ENCODE measurements around the gene UBE2QL1. TPM values are rescaled to one million over a fixed set of nuclear protein-coding genes. Genes with fewer than 3 reads are reported as not detected.

The UBE2QL1 gene
- total and polyA plus RNA-seq, 5 donors = 5.5 to 16.7 (median 13.5) TPM

- no peaks in the 10 kb centered on the region for H3K27me3 ChIP-seq (ENCODE audit: control insufficient read depth, insufficient read depth)
- intact Hi-C loops (cut with DNase I) = no loop called here
- no peak overlapping the region for H3K27ac ChIP-seq (ENCODE audit: low read length)
- no peaks in the 10 kb centered on the region for H3K9me3 ChIP-seq (ENCODE audit: control insufficient read depth, low read length)
- 43% methylated on average over 3 of the region's 3 CpGs for WGBS
- DNase-seq = no peak
- no peak overlapping the region for H3K4me3 ChIP-seq (ENCODE audit: low read length)
- peaks cover 2% of the 10 kb centered on the region for H3K4me1 ChIP-seq (ENCODE audit: control insufficient read depth, insufficient read depth, low read length)
- no peak for ATAC-seq
These were observed 42.0 kb downstream of the UBE2QL1 start for GRCh38 chr5:6490693-6491092.

- DNase-seq (no peak), ATAC-seq (no peak)
- Histone ChIP-seq H3K27me3 (ENCODE audit: control insufficient read depth, insufficient read depth) (no peaks in the 10 kb centered on the region), H3K4me3 (ENCODE audit: low read length) (no peak overlapping the region), H3K4me1 (ENCODE audit: control insufficient read depth, insufficient read depth, low read length) (peaks cover 2% of the 10 kb centered on the region), H3K27ac (ENCODE audit: low read length) (no peak overlapping the region), H3K9me3 (ENCODE audit: control insufficient read depth, low read length) (no peaks in the 10 kb centered on the region)
- 77% methylated on average over 32 of the region's 32 CpGs for WGBS
- intact Hi-C loops (cut with DNase I) = no loop called here
These were observed 42.7 kb downstream of the UBE2QL1 start for GRCh38 chr5:6491196-6491918.

- intact Hi-C loops (cut with DNase I) = no loop called here
- Histone ChIP-seq H3K27me3 (ENCODE audit: control insufficient read depth, insufficient read depth) (no peaks in the 10 kb centered on the region), H3K4me1 (ENCODE audit: control insufficient read depth, insufficient read depth, low read length) (peaks cover 2% of the 10 kb centered on the region), H3K9me3 (ENCODE audit: control insufficient read depth, low read length) (no peaks in the 10 kb centered on the region), H3K4me3 (ENCODE audit: low read length) (no peak overlapping the region), H3K27ac (ENCODE audit: low read length) (no peak overlapping the region)
- DNase-seq (no peak), ATAC-seq (no peak)
- WGBS = 87% methylated on average over 13 of the region's 13 CpGs
These were observed 43.2 kb downstream of the UBE2QL1 start for GRCh38 chr5:6491919-6492290.

- WGBS = 84% methylated on average over 4 of the region's 4 CpGs
- no peak overlapping the region for H3K27ac ChIP-seq (ENCODE audit: low read length)
- intact Hi-C loops (cut with DNase I) = no loop called here
- no peaks in the 10 kb centered on the region for H3K9me3 ChIP-seq (ENCODE audit: control insufficient read depth, low read length)
- no peak overlapping the region for H3K4me3 ChIP-seq (ENCODE audit: low read length)
- DNase-seq (no peak), ATAC-seq (no peak)
- no peaks in the 10 kb centered on the region for H3K4me1 ChIP-seq (ENCODE audit: control insufficient read depth, insufficient read depth, low read length)
- no peaks in the 10 kb centered on the region for H3K27me3 ChIP-seq (ENCODE audit: control insufficient read depth, insufficient read depth)
These were observed 44.3 kb downstream of the UBE2QL1 start for GRCh38 chr5:6492934-6493333.

- intact Hi-C loops (cut with DNase I) = no loop called here
- no peaks in the 10 kb centered on the region for H3K27me3 ChIP-seq (ENCODE audit: control insufficient read depth, insufficient read depth)
- no peaks in the 10 kb centered on the region for H3K9me3 ChIP-seq (ENCODE audit: control insufficient read depth, low read length)
- DNase-seq = no peak
- H3K4me3 ChIP-seq (ENCODE audit: low read length) = no peak overlapping the region
- whole genome bisulfite sequencing = 95% methylated on average over 9 of the region's 9 CpGs
- H3K27ac ChIP-seq (ENCODE audit: low read length) = no peak overlapping the region
- H3K4me1 ChIP-seq (ENCODE audit: control insufficient read depth, insufficient read depth, low read length) = no peaks in the 10 kb centered on the region
- ATAC-seq = no peak
These were observed 45.2 kb downstream of the UBE2QL1 start for GRCh38 chr5:6493681-6494454.

GRCh38 chr5:6494939-6495338, 46.3 kb downstream of the UBE2QL1 start:
- no peaks in the 10 kb centered on the region for H3K9me3 ChIP-seq (ENCODE audit: control insufficient read depth, low read length)
- no peak overlapping the region for H3K27ac ChIP-seq (ENCODE audit: low read length)
- H3K4me3 ChIP-seq (ENCODE audit: low read length) = no peak overlapping the region
- ATAC-seq (no peak), DNase-seq (no peak)
- intact Hi-C loops (cut with DNase I) = no loop called here
- no peaks in the 10 kb centered on the region for H3K27me3 ChIP-seq (ENCODE audit: control insufficient read depth, insufficient read depth)
- 81% methylated on average over 5 of the region's 5 CpGs for WGBS
- no peaks in the 10 kb centered on the region for H3K4me1 ChIP-seq (ENCODE audit: control insufficient read depth, insufficient read depth, low read length)

GRCh38 chr5:6495433-6496206, 47.0 kb downstream of the UBE2QL1 start:
- no peak for ATAC-seq

GRCh38 chr5:6496207-6496584, 47.5 kb downstream of the UBE2QL1 start:
- Histone ChIP-seq H3K27ac (ENCODE audit: low read length) (no peak overlapping the region), H3K27me3 (ENCODE audit: control insufficient read depth, insufficient read depth) (no peaks in the 10 kb centered on the region), H3K4me1 (ENCODE audit: control insufficient read depth, insufficient read depth, low read length) (no peaks in the 10 kb centered on the region), H3K4me3 (ENCODE audit: low read length) (no peak overlapping the region), H3K9me3 (ENCODE audit: control insufficient read depth, low read length) (no peaks in the 10 kb centered on the region)
- no peak for DNase-seq
- ATAC-seq = no peak
- WGBS = 77% methylated on average over 5 of the region's 5 CpGs
- intact Hi-C loops (cut with DNase I) = no loop called here

More at GRCh38 chr5:6495433-6496206, 47.0 kb downstream of the UBE2QL1 start:
- Histone ChIP-seq H3K4me1 (ENCODE audit: control insufficient read depth, insufficient read depth, low read length) (no peaks in the 10 kb centered on the region), H3K27me3 (ENCODE audit: control insufficient read depth, insufficient read depth) (no peaks in the 10 kb centered on the region), H3K27ac (ENCODE audit: low read length) (no peak overlapping the region), H3K9me3 (ENCODE audit: control insufficient read depth, low read length) (no peaks in the 10 kb centered on the region), H3K4me3 (ENCODE audit: low read length) (no peak overlapping the region)
- 71% methylated on average over 8 of the region's 8 CpGs for WGBS
- intact Hi-C loops (cut with DNase I) = no loop called here
- DNase-seq = no peak

- no peak overlapping the region for H3K4me3 ChIP-seq (ENCODE audit: low read length)
- DNase-seq (no peak), ATAC-seq (no peak)
- no peaks in the 10 kb centered on the region for H3K9me3 ChIP-seq (ENCODE audit: control insufficient read depth, low read length)
- intact Hi-C loops (cut with DNase I) = no loop called here
- no peaks in the 10 kb centered on the region for H3K4me1 ChIP-seq (ENCODE audit: control insufficient read depth, insufficient read depth, low read length)
- H3K27ac ChIP-seq (ENCODE audit: low read length) = no peak overlapping the region
- 75% methylated on average over 6 of the region's 6 CpGs for WGBS
- no peaks in the 10 kb centered on the region for H3K27me3 ChIP-seq (ENCODE audit: control insufficient read depth, insufficient read depth)
These were observed 48.0 kb downstream of the UBE2QL1 start for GRCh38 chr5:6496636-6497035.

GRCh38 chr5:6497262-6497661, 48.6 kb downstream of the UBE2QL1 start:
- no peaks in the 10 kb centered on the region for H3K27me3 ChIP-seq (ENCODE audit: control insufficient read depth, insufficient read depth)
- H3K27ac ChIP-seq (ENCODE audit: low read length) = no peak overlapping the region
- no peak overlapping the region for H3K4me3 ChIP-seq (ENCODE audit: low read length)
- ATAC-seq (peak in 1 of 2 donors; percentile 33), DNase-seq (no peak)
- intact Hi-C loops (cut with DNase I) = no loop called here
- H3K4me1 ChIP-seq (ENCODE audit: control insufficient read depth, insufficient read depth, low read length) = no peaks in the 10 kb centered on the region
- WGBS = 19% methylated on average over 1 of the region's 1 CpG
- H3K9me3 ChIP-seq (ENCODE audit: control insufficient read depth, low read length) = no peaks in the 10 kb centered on the region

- WGBS = 80% methylated on average over 4 of the region's 4 CpGs
- Histone ChIP-seq H3K4me3 (ENCODE audit: low read length) (no peak overlapping the region), H3K27me3 (ENCODE audit: control insufficient read depth, insufficient read depth) (no peaks in the 10 kb centered on the region), H3K4me1 (ENCODE audit: control insufficient read depth, insufficient read depth, low read length) (no peaks in the 10 kb centered on the region), H3K9me3 (ENCODE audit: control insufficient read depth, low read length) (peaks cover 2% of the 10 kb centered on the region), H3K27ac (ENCODE audit: low read length) (no peak overlapping the region)
- intact Hi-C loops (cut with DNase I) = no loop called here
- DNase-seq (no peak), ATAC-seq (no peak)
These were observed 50.3 kb downstream of the UBE2QL1 start for GRCh38 chr5:6498968-6499367.

Measured in right cardiac atrium (tissue), 5 donors.